NCI-H146 treated with DMSO at 0.1 percent for 48 hours (cell line): ENCODE measurements around the gene C1QB.
A peak's percentile ranks its signal among the peaks of the same experiment; 100 is the strongest.

Experiments used
- DNase-seq: peaks from one replicate; lab custom pipeline; 2025; ENCODE audit not compliant: unreplicated experiment; lab: John Stamatoyannopoulos, UW

Gene C1QB

GRCh38 chr1:22633697-22634463, 19.2 kb upstream of the C1QB start:
- no peak for DNase-seq

- no peak for DNase-seq
These were observed 17.6 kb upstream of the C1QB start for GRCh38 chr1:22635436-22635835.

GRCh38 chr1:22636353-22636752, 16.7 kb upstream of the C1QB start, which contains the start of gene C1QA:
C1QA (plus strand) TSS chr1:22636628; CDS start chr1:22637617, 989 bp downstream.
- DNase-seq, result no peak

- DNase-seq, result peak; percentile 27
These were observed 16.1 kb upstream of the C1QB start for GRCh38 chr1:22636927-22637326.

GRCh38 chr1:22637907-22638445, 15.1 kb upstream of the C1QB start:
- DNase-seq, result no peak

GRCh38 chr1:22638476-22639234, 14.4 kb upstream of the C1QB start:
- DNase-seq, result no peak

GRCh38 chr1:22639286-22639685, 13.8 kb upstream of the C1QB start:
- no peak for DNase-seq

GRCh38 chr1:22641247-22641646, 11.8 kb upstream of the C1QB start:
- no peak for DNase-seq

- DNase-seq, result no peak
These were observed 11.0 kb upstream of the C1QB start for GRCh38 chr1:22641906-22642636.

GRCh38 chr1:22643381-22643780, 9.7 kb upstream of the C1QB start, which contains the start of gene C1QC:
C1QC (plus strand) TSS chr1:22643633; CDS start chr1:22644024, 391 bp downstream.
- no peak for DNase-seq

GRCh38 chr1:22643928-22644327, 9.1 kb upstream of the C1QB start:
- DNase-seq, result no peak

GRCh38 chr1:22645931-22646330, 7.1 kb upstream of the C1QB start:
- no peak for DNase-seq

GRCh38 chr1:22646384-22646783, 6.7 kb upstream of the C1QB start:
- DNase-seq, result no peak

GRCh38 chr1:22650089-22650693, 2.8 kb upstream of the C1QB start:
- DNase-seq, result no peak

- no peak for DNase-seq
These were observed 837 bp upstream of the C1QB start for GRCh38 chr1:22651941-22652856.

GRCh38 chr1:22654692-22655091, 1.7 kb downstream of the C1QB start:
- DNase-seq, result no peak

- no peak for DNase-seq
These were observed 5.5 kb downstream of the C1QB start for GRCh38 chr1:22658385-22659163.

- DNase-seq, result no peak
These were observed 7.7 kb downstream of the C1QB start for GRCh38 chr1:22660716-22661241.

GRCh38 chr1:22661880-22662279, 8.8 kb downstream of the C1QB start:
- no peak for DNase-seq
